ENCODE data around the gene PLVAP. TPM values are rescaled to one million over a fixed set of nuclear protein-coding genes. Genes with fewer than 3 reads are reported as not detected.

Gene PLVAP
- total RNA-seq, 1 donor from 2014 or later: not detected

DNA sequence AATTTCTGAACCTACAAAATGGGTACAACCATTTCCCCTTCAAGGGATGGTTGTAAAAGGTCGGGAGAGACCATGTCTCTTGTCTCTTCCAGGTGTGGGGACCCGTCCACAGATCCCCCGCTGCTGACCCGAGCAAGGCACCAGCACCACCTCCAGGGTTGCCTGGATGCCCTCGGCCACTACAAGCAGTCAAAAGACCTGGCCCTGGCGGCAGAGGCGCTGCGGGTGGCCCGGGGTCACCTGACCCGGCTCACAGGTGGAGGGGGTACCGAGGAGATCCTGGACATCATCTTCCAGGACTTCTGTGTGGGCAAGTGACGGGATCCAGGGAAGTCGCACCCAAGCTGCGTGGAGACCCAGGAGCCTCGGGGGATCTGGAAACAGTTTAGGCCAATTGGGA lies 35.8 kb downstream of the PLVAP start:
- H3K27me3 Mint-ChIP-seq (ENCODE audit: low read depth): no peaks in the 10 kb centered on the region
- H3K36me3 Mint-ChIP-seq (ENCODE audit: low read depth): peaks cover 17% of the 10 kb centered on the region
- H3K4me3 Mint-ChIP-seq (ENCODE audit: low read depth): no peak overlapping the region
- H3K4me1 Mint-ChIP-seq (ENCODE audit: low read depth): peaks cover 5% of the 10 kb centered on the region
- DNase-seq (ENCODE audit: low spot score): no peak
- no peak overlapping the region for H3K27ac Mint-ChIP-seq
- H3K9me3 Mint-ChIP-seq: no peaks in the 10 kb centered on the region
- intact Hi-C loops (cut with micrococcal nuclease): no loop called here

- no peaks in the 10 kb centered on the region for H3K9me3 Mint-ChIP-seq
- intact Hi-C loops (cut with micrococcal nuclease): no loop called here
- peaks cover 1% of the 10 kb centered on the region for H3K4me1 Mint-ChIP-seq (ENCODE audit: low read depth)
- H3K27ac Mint-ChIP-seq: no peak overlapping the region
- no peak for DNase-seq (ENCODE audit: low spot score)
- H3K4me3 Mint-ChIP-seq (ENCODE audit: low read depth): no peak overlapping the region
- H3K27me3 Mint-ChIP-seq (ENCODE audit: low read depth): no peaks in the 10 kb centered on the region
- H3K36me3 Mint-ChIP-seq (ENCODE audit: low read depth): peaks cover 17% of the 10 kb centered on the region
These were observed 36.2 kb downstream of the PLVAP start for GRCh38 chr19:17340871-17341357.

DNA sequence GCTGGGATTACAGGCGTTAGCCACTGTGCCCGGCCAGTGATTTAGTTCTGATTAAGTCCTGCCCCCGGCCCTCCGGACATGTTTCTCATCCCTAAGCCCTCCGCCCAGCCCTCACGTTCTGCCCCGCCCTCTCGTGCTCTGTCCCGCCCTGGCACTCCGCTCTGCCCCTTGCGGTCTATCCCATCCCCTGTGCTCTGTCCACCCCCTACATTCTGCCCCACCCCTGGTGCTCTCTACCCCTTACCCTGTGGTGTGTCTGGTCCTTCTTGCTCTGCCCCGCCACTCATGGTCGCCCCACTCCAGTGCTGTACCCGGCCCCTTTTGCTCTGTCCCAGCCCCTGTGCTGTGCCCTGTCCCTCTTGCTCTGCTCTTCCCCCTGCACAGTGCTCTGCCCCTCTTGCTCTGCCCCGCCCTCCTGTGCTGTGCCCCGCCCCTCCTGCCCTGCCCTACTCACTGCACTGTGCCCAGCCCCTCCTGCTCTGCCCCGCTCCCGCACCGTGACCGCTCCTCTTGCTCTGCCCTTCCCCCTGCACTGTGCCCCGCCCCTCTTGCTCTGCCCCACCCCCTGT lies 36.8 kb downstream of the PLVAP start:
- no peaks in the 10 kb centered on the region for H3K9me3 Mint-ChIP-seq
- intact Hi-C loops (cut with micrococcal nuclease): no loop called here

DNA sequence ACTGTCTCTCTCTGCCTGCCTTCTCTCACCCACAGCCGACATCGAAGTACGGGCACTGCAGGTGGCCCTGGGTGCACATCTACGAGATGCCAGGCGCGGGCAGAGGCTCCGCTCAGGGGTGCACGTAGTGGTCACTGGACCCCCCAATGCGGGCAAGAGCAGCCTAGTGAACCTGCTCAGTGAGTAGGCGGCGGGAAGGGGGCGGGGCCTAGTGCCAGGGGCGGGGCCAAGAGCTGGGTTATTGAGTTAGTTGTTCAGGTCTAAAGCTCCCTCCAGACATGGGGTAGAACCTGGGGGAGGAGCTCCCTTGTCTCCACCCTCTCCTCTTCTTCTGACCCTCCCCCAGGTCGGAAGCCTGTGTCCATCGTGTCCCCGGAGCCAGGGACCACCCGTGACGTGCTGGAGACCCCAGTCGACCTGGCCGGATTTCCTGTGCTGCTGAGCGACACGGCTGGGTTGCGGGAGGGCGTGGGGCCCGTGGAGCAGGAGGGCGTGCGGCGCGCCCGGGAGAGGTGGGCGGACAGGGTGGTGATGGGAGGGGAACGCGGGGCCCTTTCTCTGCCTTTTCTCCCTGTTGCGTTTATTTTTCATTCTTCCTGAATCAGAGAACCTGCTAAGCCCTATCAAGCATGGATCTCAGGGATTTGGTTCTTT lies 37.9 kb downstream of the PLVAP start:
- intact Hi-C loops (cut with micrococcal nuclease): loop anchor here (5.0 kb wide), 2 partner anchors 47 to 68 kb away; partner anchors contain the start of gene BST2
- H3K4me1 Mint-ChIP-seq (ENCODE audit: low read depth): peaks cover 7% of the 10 kb centered on the region
- H3K36me3 Mint-ChIP-seq (ENCODE audit: low read depth): peaks cover 16% of the 10 kb centered on the region
- no peaks in the 10 kb centered on the region for H3K9me3 Mint-ChIP-seq
- H3K27ac Mint-ChIP-seq: no peak overlapping the region
- no peaks in the 10 kb centered on the region for H3K27me3 Mint-ChIP-seq (ENCODE audit: low read depth)
- H3K4me3 Mint-ChIP-seq (ENCODE audit: low read depth): peak overlapping the region; percentile 84
- no peak for DNase-seq (ENCODE audit: low spot score)

More for the DNA sequence above, 36.8 kb downstream of the PLVAP start:
- no peak overlapping the region for H3K27ac Mint-ChIP-seq
- H3K4me3 Mint-ChIP-seq (ENCODE audit: low read depth): no peak overlapping the region
- H3K27me3 Mint-ChIP-seq (ENCODE audit: low read depth): no peaks in the 10 kb centered on the region
- DNase-seq (ENCODE audit: low spot score): no peak
- peaks cover 17% of the 10 kb centered on the region for H3K36me3 Mint-ChIP-seq (ENCODE audit: low read depth)
- H3K4me1 Mint-ChIP-seq (ENCODE audit: low read depth): peaks cover 1% of the 10 kb centered on the region

GRCh38 chr19:17338433-17339078 lies 38.6 kb downstream of the PLVAP start:
- Mint-ChIP-seq H3K27ac (peak overlapping the region; percentile 89), H3K36me3 (ENCODE audit: low read depth) (peaks cover 16% of the 10 kb centered on the region), H3K27me3 (ENCODE audit: low read depth) (no peaks in the 10 kb centered on the region), H3K9me3 (no peaks in the 10 kb centered on the region), H3K4me3 (ENCODE audit: low read depth) (peak overlapping the region; percentile 84), H3K4me1 (ENCODE audit: low read depth) (peaks cover 10% of the 10 kb centered on the region)
- no peak for DNase-seq (ENCODE audit: low spot score)
- intact Hi-C loops (cut with micrococcal nuclease): loop anchor here (5.0 kb wide), 2 partner anchors 46 to 69 kb away; partner anchors contain the start of gene BST2

DNA sequence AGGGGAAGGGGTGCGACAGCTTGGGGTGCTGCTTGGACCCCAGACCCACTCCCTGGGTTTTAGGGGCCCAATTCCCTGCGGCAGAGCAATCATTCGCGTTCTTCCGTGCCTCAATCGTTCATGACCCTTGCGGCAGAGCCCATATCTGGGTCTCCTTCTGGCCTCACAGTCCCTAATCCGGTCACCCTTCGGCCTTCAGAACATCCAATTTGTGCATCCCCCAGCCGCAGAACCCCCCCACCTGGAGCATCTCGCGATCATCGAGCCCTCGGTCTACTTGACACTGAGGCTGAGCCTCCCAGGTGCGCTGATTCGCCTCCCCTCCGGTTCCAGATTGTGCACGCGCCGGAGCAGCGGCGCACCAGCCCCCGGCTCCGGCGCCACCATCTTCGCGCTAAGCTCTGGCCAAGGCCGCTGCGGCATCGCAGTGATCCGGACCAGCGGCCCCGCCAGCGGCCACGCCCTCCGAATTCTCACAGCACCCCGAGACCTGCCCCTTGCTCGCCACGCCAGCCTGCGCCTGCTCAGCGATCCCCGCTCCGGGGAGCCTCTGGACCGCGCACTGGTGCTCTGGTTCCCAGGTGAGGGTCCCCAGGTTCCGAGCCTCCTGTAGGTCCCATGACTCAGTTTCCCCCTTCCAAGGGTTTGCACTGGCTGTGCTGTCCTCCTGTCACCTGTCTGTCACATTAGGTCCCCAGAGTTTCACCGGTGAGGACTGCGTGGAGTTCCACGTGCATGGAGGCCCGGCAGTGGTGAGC lies 39.3 kb downstream of the PLVAP start:
- DNase-seq (ENCODE audit: low spot score): peak; percentile 42
- peak overlapping the region; percentile 89 for H3K27ac Mint-ChIP-seq
- no peaks in the 10 kb centered on the region for H3K27me3 Mint-ChIP-seq (ENCODE audit: low read depth)
- intact Hi-C loops (cut with micrococcal nuclease): loop anchor here (1.0 to 5.0 kb wide), 3 partner anchors 29 to 69 kb away; partner anchors contain the start of genes BST2 and DDA1
- H3K9me3 Mint-ChIP-seq: no peaks in the 10 kb centered on the region
- H3K4me3 Mint-ChIP-seq (ENCODE audit: low read depth): peak overlapping the region; percentile 84
- peaks cover 17% of the 10 kb centered on the region for H3K36me3 Mint-ChIP-seq (ENCODE audit: low read depth)
- peaks cover 12% of the 10 kb centered on the region for H3K4me1 Mint-ChIP-seq (ENCODE audit: low read depth)

GRCh38 chr19:17336872-17337674 lies 40.1 kb downstream of the PLVAP start, which contains the start of gene GTPBP3:
Gene GTPBP3 (plus strand): TSS chr19:17337553. CDS start chr19:17337612, 59 bp downstream.
- peak within 1 kb of the TSS; percentile 89 for H3K27ac Mint-ChIP-seq
- no peaks in the 10 kb centered on the region for H3K27me3 Mint-ChIP-seq (ENCODE audit: low read depth)
- intact Hi-C loops (cut with micrococcal nuclease): loop anchor here (1.0 to 5.0 kb wide), 3 partner anchors 28 to 70 kb away; partner anchors contain the start of genes BST2 and DDA1
- peaks cover 24% of the 10 kb centered on the region for H3K36me3 Mint-ChIP-seq (ENCODE audit: low read depth)
- no peaks in the 10 kb centered on the region for H3K9me3 Mint-ChIP-seq
- DNase-seq (ENCODE audit: low spot score): peak; percentile 96
- peak within 1 kb of the TSS; percentile 84 for H3K4me3 Mint-ChIP-seq (ENCODE audit: low read depth)
- peaks cover 15% of the 10 kb centered on the region for H3K4me1 Mint-ChIP-seq (ENCODE audit: low read depth)

DNA sequence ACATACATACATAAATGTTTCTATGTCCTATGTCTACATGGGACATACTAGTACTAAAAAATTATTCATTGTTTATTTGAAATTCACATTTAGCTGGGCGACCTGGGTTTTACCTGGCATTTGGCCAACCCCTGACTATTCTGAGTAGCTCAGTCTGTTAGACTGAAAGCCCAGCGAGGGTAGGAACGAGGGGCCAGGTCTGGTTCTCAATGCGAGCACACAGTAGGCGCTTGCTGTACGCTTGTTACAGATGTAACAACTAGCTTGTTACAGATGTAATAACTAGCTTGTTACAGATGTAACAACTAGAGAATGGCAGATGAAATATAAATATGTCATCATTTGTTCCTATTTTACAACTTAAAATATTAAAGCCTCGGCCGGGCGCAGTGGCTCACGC lies 41.6 kb downstream of the PLVAP start:
- Mint-ChIP-seq H3K27me3 (ENCODE audit: low read depth) (peaks cover 2% of the 10 kb centered on the region), H3K9me3 (no peaks in the 10 kb centered on the region), H3K27ac (no peak overlapping the region), H3K4me3 (ENCODE audit: low read depth) (peak overlapping the region; percentile 61), H3K36me3 (ENCODE audit: low read depth) (peaks cover 24% of the 10 kb centered on the region), H3K4me1 (ENCODE audit: low read depth) (peaks cover 15% of the 10 kb centered on the region)
- intact Hi-C loops (cut with micrococcal nuclease): loop anchor here (5.0 kb wide), 2 partner anchors 43 to 72 kb away; partner anchors contain the start of gene BST2
- no peak for DNase-seq (ENCODE audit: low spot score)

- peak within 1 kb of the TSS; percentile 85 for H3K27ac Mint-ChIP-seq
- peak within 1 kb of the TSS; percentile 84 for H3K4me3 Mint-ChIP-seq (ENCODE audit: low read depth)
- H3K4me1 Mint-ChIP-seq (ENCODE audit: low read depth): peaks cover 15% of the 10 kb centered on the region
- H3K36me3 Mint-ChIP-seq (ENCODE audit: low read depth): peaks cover 23% of the 10 kb centered on the region
- intact Hi-C loops (cut with micrococcal nuclease): loop anchor here (5.0 kb wide), 2 partner anchors 42 to 73 kb away; partner anchors contain the start of gene BST2
- H3K9me3 Mint-ChIP-seq: no peaks in the 10 kb centered on the region
- DNase-seq (ENCODE audit: low spot score): peak; percentile 96
- H3K27me3 Mint-ChIP-seq (ENCODE audit: low read depth): peaks cover 9% of the 10 kb centered on the region
These were observed 42.4 kb downstream of the PLVAP start, which contains the start of gene ANO8 for GRCh38 chr19:17334414-17335409. Gene ANO8 (minus strand): TSS chr19:17334855. CDS start chr19:17334670, 185 bp downstream.

GRCh38 chr19:17333611-17334413 lies 43.3 kb downstream of the PLVAP start:
- peaks cover 17% of the 10 kb centered on the region for H3K36me3 Mint-ChIP-seq (ENCODE audit: low read depth)
- H3K4me1 Mint-ChIP-seq (ENCODE audit: low read depth): peaks cover 15% of the 10 kb centered on the region
- H3K4me3 Mint-ChIP-seq (ENCODE audit: low read depth): peak overlapping the region; percentile 83
- peak overlapping the region; percentile 85 for H3K27ac Mint-ChIP-seq
- intact Hi-C loops (cut with micrococcal nuclease): no loop called here
- H3K9me3 Mint-ChIP-seq: no peaks in the 10 kb centered on the region
- peak; percentile 75 for DNase-seq (ENCODE audit: low spot score)
- H3K27me3 Mint-ChIP-seq (ENCODE audit: low read depth): peaks cover 9% of the 10 kb centered on the region

All from activated T-helper 2 cell treated with anti-CD3 and anti-CD28 coated beads, Interferon-gamma antibody, Interleukin-2, Interleukin-4, amounts not matched to agents 10 μg/mL and 5 μg/mL and 100 μg/mL, durations not matched to agents 14 hours and 24 hours and 36 hours (primary cell).